DOHH2 (cell line): Measurements from ENCODE around the gene GAB2.

Experiments used
- H3F3A ChIP-seq: fragments of 200-600 bp; sonication (generic), shearing (Covaris generic); 2 replicates; pipeline ENCODE4 v1.6.0; 2016; ENCODE audit warnings: antibody characterized with exemption, mild to moderate bottlenecking; ENCODE audit not compliant: control insufficient read depth, insufficient read depth
- H3K27ac ChIP-seq: fragments of 200-600 bp; sonication (generic); 2 replicates; pipeline ENCODE4 v1.5.1; 2014; ENCODE audit warnings: low read depth, mild to moderate bottlenecking, low read length, moderate library complexity
- H3K27me3 ChIP-seq: fragments of 200-600 bp; sonication (generic); 2 replicates; pipeline ENCODE4 v1.6.1; 2014; ENCODE audit warnings: mild to moderate bottlenecking, low read length, mixed read lengths; ENCODE audit not compliant: control insufficient read depth
- H3K36me3 ChIP-seq: fragments of 200-600 bp; sonication (generic); 2 replicates; pipeline ENCODE4 v1.6.1; 2014; ENCODE audit warnings: mild to moderate bottlenecking, low read length, moderate library complexity, mixed read lengths; ENCODE audit not compliant: control insufficient read depth
- H3K4me1 ChIP-seq: fragments of 200-600 bp; sonication (generic); 2 replicates; pipeline ENCODE4 v1.6.1; 2014; ENCODE audit warnings: mild to moderate bottlenecking, low read length, mixed read lengths; ENCODE audit not compliant: control insufficient read depth
- H3K4me2 ChIP-seq: fragments of 200-600 bp; sonication (generic); 2 replicates; pipeline ENCODE4 v1.6.0; 2014; ENCODE audit warnings: mild to moderate bottlenecking, low read length, moderate library complexity
- H3K4me3 ChIP-seq: fragments of 200-600 bp; sonication (generic); 2 replicates; pipeline ENCODE4 v1.5.1; 2014; ENCODE audit warnings: mild to moderate bottlenecking, low read length, mixed read lengths
- H3K79me2 ChIP-seq: fragments of 200-600 bp; sonication (generic); 2 replicates; pipeline ENCODE4 v1.6.1; 2014; ENCODE audit warnings: mild to moderate bottlenecking, low read length, mixed read lengths; ENCODE audit not compliant: control insufficient read depth
- H3K9me2 ChIP-seq: fragments of 200-600 bp; sonication (generic); replicated peaks from 2 replicates; pipeline ENCODE4 v1.6.1; 2014; ENCODE audit warnings: mild to moderate bottlenecking, low read length, mixed read lengths; ENCODE audit not compliant: control insufficient read depth
- H3K9me3 ChIP-seq: fragments of 200-600 bp; sonication (generic); 2 replicates; pipeline ENCODE4 v1.6.1; 2014; ENCODE audit warnings: antibody characterized with exemption, low read length, mixed read lengths; ENCODE audit not compliant: control insufficient read depth, insufficient read depth
- H4K20me1 ChIP-seq: fragments of 200-600 bp; sonication (generic); 2 replicates; pipeline ENCODE4 v1.6.0; 2014; ENCODE audit warnings: low read depth, mild to moderate bottlenecking, antibody characterized with exemption, low read length, moderate library complexity; ENCODE audit not compliant: control insufficient read depth, insufficient read depth
- EZH2phosphoT487 ChIP-seq: fragments of 200-600 bp; sonication (generic); IDR thresholded peaks from 2 replicates; pipeline ENCODE4 v1.6.1; 2017; ENCODE audit warnings: borderline replicate concordance, mild to moderate bottlenecking, antibody characterized with exemption, low read length, moderate library complexity, mixed read lengths
- TF ChIP-seq, protein P1 (sequence below): fragments of 200-600 bp; sonication (generic); IDR thresholded peaks from one replicate; pipeline ENCODE4 v1.5.1; 2014; ENCODE audit warnings: antibody characterized with exemption, mild to moderate bottlenecking, low read depth, low read length; ENCODE audit not compliant: poor library complexity, severe bottlenecking

Gene GAB2

DNA sequence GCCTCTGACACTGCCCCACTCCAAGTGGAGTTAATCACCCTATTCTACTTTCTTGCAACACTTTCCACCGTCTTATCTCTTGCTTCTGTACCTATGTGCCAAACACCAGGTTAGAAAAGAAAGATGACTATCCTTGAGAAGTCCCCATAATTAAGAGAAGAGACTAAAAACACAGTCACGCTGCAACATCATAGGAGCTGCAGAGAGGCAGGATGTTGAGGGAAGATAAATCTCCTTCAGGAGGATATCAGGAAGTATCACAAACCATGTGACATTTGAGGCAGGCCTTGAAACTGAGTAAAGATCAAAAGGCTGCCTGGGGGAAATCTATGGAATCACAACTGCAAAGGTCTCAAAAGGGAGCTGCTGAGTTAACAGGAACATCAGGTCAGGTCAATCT, 24.8 kb downstream of the GAB2 start:
- Histone ChIP-seq H3K27me3 (no peaks in the 10 kb centered on the region; the same call in 1 of the 2 replicates), H3K4me2 (no peak overlapping the region), H3K9me3 (no peaks in the 10 kb centered on the region), H3K79me2 (no peaks in the 10 kb centered on the region), H4K20me1 (no peaks in the 10 kb centered on the region), H3K27ac (no peak overlapping the region), H3K4me3 (no peak overlapping the region), H3K4me1 (no peaks in the 10 kb centered on the region), H3K9me2 (no peaks in the 10 kb centered on the region), H3F3A (no peaks in the 10 kb centered on the region), H3K36me3 (no peaks in the 10 kb centered on the region)
- TF ChIP-seq, protein P1, sequence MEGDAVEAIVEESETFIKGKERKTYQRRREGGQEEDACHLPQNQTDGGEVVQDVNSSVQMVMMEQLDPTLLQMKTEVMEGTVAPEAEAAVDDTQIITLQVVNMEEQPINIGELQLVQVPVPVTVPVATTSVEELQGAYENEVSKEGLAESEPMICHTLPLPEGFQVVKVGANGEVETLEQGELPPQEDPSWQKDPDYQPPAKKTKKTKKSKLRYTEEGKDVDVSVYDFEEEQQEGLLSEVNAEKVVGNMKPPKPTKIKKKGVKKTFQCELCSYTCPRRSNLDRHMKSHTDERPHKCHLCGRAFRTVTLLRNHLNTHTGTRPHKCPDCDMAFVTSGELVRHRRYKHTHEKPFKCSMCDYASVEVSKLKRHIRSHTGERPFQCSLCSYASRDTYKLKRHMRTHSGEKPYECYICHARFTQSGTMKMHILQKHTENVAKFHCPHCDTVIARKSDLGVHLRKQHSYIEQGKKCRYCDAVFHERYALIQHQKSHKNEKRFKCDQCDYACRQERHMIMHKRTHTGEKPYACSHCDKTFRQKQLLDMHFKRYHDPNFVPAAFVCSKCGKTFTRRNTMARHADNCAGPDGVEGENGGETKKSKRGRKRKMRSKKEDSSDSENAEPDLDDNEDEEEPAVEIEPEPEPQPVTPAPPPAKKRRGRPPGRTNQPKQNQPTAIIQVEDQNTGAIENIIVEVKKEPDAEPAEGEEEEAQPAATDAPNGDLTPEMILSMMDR = no peak
- TF ChIP-seq EZH2phosphoT487 = no peak

DNA sequence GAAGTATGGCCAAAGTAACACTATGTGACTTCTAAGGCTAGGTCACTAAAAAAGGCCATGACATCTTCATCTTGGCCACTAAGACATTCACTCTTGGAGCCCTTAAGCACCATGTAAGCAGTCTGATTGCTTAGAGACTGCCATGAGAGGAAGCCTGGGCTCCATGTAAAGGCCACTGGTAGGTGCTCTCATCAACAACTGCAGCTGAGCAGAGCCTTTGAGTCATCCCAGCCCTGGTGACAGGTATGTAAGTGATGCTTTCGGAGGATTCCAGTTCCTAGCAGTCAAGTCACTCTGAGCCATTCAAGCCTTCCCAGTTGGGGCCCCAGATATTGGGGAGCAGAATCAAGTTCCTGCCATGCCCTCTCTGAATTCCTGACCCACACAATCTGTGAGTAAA, 26.2 kb downstream of the GAB2 start:
- Histone ChIP-seq H3K4me1 (no peaks in the 10 kb centered on the region), H3K36me3 (no peaks in the 10 kb centered on the region), H3K27ac (no peak overlapping the region), H3K27me3 (no peaks in the 10 kb centered on the region; the same call in 1 of the 2 replicates), H3K9me3 (no peaks in the 10 kb centered on the region), H4K20me1 (no peaks in the 10 kb centered on the region), H3K79me2 (no peaks in the 10 kb centered on the region), H3F3A (no peaks in the 10 kb centered on the region), H3K9me2 (no peaks in the 10 kb centered on the region), H3K4me2 (no peak overlapping the region), H3K4me3 (no peak overlapping the region)
- TF ChIP-seq, protein P1 = no peak
- no peak for TF ChIP-seq EZH2phosphoT487

DNA sequence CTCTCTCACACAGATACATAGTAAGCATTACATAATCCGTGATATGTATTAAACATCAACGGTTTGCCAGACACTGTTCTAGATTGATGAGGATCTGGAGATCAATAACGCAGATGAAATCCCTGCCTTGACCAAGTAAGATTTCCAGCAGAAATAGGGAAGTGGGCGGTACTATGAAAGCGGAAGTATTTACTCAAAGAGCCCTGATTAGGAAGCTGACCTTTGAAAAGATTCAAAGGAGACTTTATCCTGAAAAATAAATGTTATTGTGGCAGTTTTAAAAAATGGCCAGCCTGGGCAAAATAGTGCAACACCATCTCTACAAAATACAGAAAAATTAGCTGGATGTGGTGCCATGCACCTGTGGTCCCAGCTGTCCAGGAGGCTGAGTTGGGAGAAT, 26.8 kb downstream of the GAB2 start:
- TF ChIP-seq, protein P1 = no peak
- no peak for TF ChIP-seq EZH2phosphoT487
- H3K4me3 ChIP-seq = no peak overlapping the region
- H3F3A ChIP-seq = no peaks in the 10 kb centered on the region
- H3K4me2 ChIP-seq = no peak overlapping the region
- H3K9me2 ChIP-seq = no peaks in the 10 kb centered on the region
- H3K9me3 ChIP-seq = no peaks in the 10 kb centered on the region
- H3K27me3 ChIP-seq = no peaks in the 10 kb centered on the region; the same call in 1 of the 2 replicates
- no peaks in the 10 kb centered on the region for H3K79me2 ChIP-seq
- H3K4me1 ChIP-seq = no peaks in the 10 kb centered on the region
- H4K20me1 ChIP-seq = no peaks in the 10 kb centered on the region
- H3K27ac ChIP-seq = no peak overlapping the region
- no peaks in the 10 kb centered on the region for H3K36me3 ChIP-seq
